A204.1 (cell line): Measurements from ENCODE around the gene TFCP2L1.

Experiments
- FAIRE-seq: peaks from 2 replicates; lab custom pipeline; 2012; peaks lifted over from hg19 to GRCh38; lab: Jason Lieb, UNC

Gene TFCP2L1

DNA sequence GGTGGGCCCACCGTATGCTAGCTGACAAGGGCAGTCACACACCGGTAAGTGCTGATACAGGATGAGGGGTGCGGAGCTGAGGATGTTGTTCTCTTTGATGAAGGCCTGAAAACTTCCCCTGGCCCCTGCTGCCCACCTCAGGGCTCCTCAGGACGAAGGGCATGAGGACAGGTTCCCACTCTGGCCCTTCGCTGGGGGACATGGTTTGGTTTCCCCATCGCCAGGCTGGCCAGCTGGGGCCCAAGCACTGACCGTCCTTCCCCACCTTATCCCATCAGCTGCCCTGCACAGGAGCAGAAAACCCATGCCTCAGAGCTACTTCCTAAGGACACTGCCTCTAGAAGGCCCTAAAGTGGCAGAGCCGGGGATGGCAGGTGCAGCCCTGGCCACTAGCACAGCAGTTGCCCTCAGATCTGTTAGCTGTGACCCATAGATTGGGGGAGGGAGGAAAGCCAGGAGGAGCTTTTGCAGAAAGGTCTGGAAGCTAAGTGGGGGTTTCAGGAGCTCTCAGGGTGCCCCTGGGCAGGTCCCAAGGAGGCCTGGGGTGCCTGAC is 66.5 kb downstream of the TFCP2L1 start:
- no peak for FAIRE-seq

DNA sequence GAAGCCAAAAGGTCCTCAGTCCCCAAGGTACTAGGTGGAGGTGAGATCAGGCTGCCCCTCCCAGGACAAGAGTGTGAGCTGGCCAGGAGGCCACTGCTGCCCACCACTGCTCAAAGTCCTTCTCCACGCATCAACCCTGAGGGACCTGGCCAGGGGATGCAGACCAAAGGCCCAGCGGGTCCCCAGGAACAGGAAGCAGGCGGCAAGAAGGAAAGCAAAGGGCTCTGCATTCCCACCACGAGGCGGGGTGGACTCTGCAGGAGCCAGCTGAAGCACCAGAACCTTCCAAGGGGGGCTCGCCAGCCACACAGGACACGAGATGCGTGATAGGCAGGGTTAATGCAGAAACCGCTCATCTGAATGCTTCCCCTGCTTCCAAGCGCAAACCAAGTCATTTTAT is 67.4 kb downstream of the TFCP2L1 start:
- FAIRE-seq: no peak

DNA sequence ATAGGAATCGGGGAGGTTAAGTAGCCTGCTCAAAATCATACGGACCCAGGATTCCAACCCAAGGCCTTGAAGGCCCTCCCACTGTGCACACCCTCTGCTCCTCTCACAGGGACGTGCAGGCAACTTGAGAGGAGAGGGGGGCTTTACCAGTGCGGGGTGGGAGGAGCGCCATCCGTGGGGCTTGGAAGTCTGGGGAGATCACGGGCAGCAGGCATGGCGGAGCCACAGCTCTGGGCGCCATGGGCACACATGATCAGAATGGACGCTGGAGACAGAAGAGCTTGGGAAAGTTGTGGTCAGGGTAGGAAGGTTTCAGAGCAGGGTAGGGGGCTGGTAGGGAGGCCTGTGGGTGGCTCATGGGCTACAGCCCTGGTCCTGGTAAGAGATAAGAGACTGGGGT is 70.7 kb downstream of the TFCP2L1 start:
- FAIRE-seq: no peak

DNA sequence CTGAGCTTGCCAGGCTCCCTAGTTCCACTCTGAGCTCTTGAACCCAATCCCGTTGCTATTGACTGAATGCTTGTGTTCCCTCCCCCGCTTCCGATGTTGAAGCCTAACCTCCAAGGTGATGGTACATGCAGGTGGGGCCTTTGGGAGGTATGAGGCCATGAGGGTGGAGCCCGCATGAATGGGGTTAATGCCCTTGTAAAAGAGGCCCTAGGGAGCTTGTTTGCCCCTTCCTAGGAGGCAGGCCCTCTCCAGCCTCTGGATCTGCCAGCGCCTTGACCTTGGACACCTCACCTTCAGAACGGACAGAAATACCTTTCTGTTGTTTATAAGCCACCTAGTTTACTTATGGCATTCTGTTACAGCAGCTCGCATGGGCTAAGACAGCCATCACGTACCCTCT is 71.6 kb downstream of the TFCP2L1 start:
- FAIRE-seq: no peak

DNA sequence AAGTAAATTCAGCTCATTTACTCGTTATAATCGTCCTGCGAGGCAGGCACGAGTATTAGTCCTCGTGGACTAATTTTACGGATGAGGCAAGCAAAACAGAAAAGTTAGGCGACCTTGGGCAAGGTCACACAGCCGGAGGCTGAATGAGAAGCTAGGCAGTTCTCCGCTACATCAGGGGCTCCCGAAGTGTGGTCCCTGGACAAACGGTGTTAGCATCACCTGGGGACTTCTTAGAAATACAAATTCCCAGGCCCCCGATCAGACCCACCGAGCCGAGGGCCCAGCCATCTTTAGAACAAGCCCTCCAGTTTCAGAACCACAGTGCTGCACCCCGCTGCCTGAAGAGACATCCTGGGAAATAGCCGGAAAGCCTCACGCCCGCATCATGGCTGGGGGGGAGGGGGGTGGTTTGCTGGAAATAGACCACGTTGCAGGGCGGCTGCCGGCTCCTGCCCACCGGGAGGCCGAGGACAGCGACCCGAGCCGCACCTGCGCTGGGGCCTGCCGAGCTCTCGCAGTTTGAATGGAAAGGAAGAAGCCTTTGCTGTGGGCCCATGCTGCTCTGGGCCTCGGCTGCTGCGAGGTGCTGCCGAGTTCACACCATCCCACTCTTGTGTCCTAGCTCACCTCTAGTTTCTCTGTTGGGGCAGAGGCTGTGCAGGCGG is 72.2 kb downstream of the TFCP2L1 start:
- FAIRE-seq: no peak

DNA sequence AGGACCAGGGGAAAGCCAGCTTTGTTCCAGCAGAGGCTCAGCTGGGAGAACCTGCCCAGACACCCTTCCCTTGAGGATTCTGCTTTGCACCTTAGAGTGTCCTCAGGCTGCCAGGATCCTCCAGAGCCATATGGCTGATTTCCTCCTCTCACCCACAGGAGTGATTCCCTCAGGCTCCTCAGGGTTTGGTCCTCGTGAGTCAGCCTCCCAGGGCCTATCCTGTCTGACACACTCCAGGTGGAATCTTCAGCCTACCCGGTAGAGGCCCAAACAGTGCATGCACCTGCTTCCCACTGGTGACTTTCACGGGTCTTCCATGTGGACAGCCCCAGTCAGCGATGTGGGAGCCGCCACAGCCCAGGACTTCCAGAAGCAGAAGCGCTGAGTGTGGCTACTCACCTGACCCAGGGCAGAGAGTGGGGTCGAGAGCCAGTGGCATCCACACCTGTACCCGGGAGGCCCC is 73.3 kb downstream of the TFCP2L1 start:
- no peak for FAIRE-seq

DNA sequence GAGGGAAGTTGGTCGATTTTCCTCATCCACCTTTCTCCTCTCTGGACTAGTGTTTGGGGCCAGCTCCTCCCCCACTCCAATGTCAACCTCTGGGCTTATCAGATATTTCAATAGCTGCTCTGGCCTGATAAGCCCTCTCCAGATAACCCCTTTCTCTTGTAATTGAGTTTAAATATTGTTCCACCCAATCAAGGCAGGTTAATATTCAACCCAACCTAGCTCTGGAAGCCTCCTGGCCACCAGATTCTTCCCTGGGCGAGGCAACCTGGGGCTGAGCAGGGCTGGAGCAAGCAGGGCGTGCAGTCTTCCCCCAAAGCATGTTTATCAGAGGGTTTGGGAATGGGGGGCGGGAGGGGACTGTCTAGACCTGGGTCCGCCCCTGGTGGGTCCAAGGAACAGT is 73.8 kb downstream of the TFCP2L1 start:
- no peak for FAIRE-seq

DNA sequence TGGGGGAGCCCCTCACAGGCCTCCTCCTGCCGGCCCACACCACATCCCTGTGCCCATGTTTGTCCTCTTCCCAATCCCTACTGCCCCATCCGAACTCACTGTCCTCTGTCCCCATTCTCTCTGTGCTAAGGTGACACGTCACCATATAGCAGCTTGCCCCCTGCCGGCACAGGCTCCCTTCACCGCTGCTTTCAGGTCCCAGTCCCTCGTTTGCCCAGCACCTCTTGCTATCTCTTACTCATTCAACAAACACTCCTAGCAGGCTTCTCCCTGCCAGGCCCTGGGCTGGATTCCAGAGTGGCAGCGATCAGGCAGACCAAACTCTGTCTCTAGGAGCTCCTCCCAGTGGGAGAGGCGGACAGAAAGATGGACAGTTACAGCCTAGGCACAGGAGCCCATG is 74.3 kb downstream of the TFCP2L1 start:
- FAIRE-seq: no peak

DNA sequence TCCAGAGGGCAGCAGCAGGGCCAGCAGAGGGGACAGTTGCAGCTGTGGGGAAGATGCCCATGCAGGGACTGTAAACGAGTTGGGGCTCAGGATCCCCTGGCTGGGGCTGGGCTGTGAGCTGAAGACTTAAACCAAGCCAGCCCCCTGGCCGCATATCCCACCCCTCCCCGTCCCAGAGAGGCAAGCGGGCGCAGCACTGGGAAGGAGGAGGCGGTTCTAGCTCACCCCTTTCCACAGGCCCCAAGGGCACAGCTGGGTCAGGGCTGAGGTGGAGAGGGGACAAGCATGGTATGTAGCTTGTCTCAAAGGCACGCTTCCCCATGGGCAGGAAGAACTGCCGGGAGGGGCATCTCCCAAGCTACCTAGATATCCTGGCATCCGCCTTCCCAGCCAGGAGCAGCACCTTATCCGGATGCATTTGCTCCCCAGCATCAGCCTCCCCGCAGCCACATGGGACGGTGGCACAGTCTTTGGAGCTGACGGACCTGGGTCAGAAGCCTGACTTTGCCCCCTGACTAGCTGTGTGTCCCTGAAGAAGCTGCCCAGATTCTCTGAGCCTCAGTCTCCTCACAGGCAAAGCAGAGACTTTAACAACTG is 75.9 kb downstream of the TFCP2L1 start:
- FAIRE-seq: no peak

DNA sequence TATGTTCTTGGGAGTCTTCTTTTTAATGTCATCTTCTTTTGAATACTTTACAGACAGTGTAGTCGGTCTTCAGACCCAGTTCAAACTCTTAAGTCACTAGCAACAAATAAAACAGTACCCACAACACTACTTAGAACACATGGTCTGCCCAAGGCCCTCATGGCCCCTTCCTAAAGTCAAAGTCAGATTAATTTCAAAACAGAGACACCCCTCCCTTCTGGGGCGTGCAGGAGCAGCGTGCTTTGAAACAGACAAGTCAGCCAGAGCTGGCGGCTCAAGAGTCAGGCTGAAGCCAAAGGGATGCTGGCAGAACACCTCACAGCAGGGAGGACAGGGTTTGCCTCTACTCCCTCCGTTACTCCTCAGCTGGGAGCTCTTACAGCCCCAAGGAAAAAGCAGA is 77.5 kb downstream of the TFCP2L1 start:
- no peak for FAIRE-seq

DNA sequence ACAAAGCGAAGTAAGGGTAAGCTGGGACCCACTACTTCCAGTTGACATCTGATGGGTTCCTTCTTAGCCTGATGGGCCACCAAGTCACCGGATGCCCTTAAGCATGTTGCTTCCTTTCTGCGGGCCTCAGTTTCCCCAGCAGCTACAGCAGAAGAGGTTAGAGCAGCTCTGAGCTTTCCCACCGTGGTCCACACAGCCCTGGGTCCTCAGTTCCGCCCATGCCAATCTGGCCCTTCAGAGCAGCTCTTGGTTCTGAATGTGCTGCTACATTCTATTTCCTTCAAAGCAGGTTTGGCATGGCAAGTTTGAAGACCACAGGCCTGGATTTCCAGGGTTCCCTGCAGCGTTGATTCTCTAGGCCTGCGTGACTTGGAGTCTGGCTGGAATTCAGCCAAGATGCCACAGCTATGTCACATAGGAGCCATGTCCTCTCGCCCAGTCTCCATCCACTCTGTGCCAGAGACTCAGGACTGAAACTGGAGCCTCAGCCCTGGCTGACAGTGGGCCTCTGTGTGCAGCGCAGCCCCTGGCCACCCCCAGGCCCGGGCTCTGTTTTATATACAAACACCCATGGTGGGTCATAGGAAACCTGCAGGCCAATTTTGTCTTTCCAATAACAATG is 79.6 kb downstream of the TFCP2L1 start:
- no peak for FAIRE-seq

DNA sequence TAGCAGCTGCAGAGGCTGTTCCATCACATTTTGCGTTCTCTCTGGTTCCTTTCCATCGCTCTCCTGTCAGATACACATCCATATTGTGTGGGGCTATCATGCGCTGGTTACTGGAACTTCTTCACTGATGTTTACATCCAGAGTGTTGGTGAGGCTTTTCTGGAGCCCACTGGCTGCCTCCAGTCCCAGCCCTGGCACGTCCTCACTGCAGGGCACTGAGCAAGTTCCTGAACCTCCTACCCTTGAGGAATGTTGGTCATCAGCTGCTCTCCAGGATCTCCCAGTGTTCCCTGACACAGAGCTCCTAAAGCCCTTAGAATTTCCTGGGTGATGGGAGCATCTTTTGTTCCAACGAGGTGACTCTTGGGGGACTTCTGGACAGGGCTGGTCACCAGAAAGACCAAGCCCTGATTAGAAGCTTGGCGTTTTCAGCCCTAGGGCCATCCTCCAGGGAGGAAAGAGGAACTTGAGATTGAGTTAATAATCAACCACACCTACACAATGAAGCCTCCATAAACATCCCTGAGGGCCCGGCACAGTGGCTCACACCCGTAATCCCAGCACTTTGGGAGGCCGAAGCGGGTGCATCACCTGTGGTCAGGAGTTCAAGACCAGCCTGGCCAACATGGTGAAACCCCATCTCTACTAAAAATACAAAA is 81.3 kb downstream of the TFCP2L1 start:
- no peak for FAIRE-seq

DNA sequence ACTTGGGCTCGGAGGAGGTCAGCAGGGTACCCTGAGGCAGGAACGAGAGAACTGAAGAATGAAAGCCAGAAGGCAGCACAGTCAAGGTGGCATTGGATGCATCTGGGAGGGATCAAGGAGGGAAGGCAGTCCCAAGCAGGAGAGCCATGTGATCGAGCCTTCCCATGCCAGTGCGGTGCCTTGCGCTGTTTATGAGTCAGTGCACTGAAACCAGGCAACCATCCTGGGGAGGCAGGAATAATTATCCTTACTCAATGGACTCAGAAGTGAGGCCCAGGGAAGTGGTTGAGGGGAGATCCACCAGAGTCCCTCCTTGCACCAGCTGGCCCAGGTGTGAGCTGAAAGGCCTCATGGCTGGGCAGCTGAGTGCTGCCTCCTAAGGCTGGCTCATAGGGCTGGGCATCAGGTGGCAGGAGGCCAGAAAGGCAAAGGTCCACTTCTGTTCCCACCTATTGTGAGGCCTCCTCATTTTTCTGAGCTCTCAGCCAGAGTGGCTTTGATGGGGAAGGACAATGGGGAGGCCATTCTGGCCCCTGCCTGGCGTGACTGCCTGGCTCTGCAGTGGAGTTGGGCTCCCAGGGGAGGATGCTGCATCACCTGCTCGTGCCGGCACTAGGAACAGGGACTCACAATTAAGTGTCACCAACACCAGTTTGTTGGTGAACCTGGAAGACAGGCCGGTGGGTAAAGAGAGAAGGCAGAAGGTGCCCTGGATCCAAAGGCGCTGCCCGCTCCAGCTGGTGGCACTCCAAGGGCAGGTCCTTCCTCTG is 82.3 kb downstream of the TFCP2L1 start:
- no peak for FAIRE-seq

DNA sequence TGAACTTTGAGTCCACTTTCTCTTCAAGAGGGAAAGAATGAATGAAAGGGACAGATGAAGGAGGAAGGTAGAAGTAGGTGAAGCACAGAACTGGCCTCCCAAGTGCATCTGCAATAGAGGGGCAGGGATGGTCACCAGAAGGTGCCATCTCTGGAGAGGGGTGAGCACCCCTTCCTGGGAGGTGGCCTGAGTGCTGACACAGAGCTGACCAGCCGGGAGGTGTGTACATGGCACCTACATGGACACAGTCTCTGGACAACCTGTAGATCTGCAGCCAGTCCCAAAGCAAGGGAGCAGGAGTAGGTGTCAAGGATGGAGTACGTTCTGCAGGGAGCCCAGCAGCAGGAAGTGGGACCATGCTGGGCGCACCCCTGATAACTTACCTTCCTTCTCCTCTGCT is 83.2 kb downstream of the TFCP2L1 start:
- no peak for FAIRE-seq

DNA sequence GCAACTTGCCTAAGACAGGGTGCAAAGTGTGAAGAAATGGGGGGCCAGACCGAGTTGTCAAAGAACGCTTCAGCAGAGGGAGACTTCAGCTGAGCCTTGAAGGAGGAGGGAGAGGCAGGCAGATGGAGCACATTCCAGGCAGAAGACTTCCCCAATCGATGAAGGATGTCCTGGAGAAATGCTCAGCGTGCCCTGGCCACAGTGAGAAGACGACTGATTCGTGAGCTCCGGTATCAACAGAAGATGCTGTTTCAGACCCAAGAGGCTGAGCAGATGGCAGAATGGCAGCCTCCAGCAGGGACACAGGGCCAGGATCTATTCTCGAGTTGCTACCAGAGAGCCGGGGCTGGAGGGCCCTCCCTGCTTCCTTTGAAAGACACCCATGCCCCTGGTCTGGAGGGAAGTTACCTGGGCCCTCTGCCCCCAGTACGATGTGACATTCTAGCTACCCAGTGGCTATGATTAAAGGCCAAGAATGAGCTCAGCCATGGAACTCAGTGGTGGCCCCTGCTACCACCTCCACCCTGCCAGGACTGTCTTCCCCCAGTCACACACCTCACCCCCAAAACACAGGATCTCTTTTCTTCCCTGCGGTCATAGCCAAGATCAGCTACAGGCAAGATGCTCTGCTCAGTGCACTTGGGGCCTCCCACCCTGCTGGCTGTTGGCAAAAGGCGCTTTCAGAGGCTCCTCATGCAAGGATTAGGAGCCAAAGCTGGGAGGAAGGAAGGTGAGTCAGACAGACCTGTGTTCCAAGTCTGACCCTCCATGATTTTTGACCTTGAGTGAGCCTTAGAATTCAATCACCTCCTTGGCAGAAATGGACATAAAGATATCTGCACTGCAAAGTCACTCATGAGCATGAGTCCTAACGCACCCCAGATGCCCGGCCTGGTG is 84.3 kb downstream of the TFCP2L1 start:
- FAIRE-seq: no peak

DNA sequence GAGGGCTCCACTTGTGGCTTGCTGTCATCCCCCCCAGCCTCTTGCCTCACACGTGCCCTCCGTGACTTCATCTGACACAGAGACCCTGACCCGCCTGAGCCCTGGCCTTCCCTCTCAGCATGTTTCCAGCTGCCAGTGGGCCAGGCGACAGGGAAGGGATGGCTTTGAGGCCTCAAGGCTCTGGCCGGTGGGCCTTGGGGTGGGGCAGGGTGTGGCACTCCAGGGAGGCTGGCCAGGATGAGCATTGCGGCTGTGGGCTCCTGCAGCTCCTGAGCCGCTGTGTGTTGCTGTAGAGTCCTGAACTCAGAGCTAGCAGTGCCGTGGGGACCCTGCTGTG is 85.0 kb downstream of the TFCP2L1 start:
- FAIRE-seq: no peak

DNA sequence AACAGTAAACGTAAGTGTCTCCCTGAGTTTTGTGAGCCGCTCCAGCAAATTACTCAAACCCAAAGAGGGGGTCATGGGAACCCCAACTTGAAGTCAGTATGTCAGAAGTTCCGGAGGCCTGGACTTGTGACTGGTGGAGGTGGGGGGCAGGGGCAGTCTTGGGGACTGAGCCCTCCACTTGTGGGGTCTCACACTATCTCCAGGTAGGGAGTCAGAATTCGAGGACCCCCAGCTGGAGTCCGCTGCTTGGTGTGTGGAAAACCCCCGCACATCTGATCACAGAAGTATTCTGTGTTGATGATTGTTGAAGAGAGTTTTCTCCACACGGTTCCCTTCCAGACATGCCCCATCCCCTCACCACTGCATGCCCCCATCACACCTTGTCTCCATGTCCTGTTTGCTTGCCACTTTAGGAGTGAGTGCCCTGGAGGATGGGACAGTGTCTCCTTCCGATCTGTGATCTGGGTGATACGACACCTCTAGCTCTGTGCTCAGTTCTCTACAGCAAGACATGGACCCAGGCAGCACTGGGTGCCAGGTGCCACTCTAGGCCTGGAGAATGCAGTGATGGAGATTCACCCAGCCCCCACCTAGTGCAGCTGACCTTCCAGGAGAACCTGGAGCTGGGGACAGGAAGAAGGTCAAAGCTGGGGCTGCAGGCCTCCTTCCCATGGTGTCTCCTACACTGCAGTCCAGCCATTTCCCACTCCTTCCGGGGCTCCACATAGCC is 85.6 kb downstream of the TFCP2L1 start:
- no peak for FAIRE-seq

DNA sequence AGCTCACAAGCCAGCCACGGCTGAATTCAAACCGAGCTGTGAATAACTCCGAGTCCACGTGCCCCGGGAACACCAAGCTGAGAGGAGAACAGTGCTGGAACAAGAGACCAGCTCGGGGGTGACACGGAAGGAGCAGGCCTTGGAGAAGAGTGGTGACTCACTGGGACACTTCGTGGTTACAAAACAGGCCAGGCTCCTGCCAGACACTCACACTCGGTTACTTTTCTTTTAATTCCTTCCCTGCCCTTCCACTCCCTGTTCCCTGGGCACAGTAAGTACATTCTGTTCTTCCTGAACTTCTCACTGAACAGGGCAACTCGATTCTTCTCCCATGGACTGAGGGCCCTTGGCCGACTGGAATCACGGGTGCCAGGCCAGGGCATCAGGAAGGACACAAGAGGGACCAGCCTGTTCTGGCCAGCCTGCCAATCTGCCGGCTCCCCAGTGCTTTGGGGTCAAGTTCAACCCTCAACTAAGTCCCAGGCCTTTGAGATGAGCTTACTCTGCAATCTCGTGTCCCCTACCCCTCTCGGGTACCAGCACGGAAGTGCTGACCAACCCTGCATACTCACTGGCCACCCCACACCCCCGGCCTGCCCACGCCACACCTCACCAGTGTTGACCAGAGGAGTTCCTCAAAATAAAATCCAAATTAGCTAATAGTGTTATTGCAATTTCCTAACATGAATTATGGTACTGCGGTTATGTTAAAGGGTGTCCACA is 87.5 kb downstream of the TFCP2L1 start:
- FAIRE-seq: no peak

DNA sequence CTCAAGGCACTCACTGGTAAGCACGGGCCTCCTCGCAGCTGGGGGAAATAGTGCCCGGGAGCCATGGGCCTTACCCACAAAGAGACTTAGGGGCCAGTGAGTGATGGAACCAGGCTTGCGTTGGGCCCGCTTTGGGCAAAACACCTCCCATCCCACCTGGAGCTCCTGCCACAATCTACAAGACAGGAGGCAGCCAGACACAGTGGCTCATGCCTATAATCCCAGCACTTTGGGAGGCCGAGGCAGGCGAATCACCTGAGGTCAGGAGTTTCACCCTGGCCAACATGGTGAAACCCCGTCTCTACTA is 88.2 kb downstream of the TFCP2L1 start:
- no peak for FAIRE-seq
